ENCODE measurements around the gene AGXT2.

Gene AGXT2

DNA sequence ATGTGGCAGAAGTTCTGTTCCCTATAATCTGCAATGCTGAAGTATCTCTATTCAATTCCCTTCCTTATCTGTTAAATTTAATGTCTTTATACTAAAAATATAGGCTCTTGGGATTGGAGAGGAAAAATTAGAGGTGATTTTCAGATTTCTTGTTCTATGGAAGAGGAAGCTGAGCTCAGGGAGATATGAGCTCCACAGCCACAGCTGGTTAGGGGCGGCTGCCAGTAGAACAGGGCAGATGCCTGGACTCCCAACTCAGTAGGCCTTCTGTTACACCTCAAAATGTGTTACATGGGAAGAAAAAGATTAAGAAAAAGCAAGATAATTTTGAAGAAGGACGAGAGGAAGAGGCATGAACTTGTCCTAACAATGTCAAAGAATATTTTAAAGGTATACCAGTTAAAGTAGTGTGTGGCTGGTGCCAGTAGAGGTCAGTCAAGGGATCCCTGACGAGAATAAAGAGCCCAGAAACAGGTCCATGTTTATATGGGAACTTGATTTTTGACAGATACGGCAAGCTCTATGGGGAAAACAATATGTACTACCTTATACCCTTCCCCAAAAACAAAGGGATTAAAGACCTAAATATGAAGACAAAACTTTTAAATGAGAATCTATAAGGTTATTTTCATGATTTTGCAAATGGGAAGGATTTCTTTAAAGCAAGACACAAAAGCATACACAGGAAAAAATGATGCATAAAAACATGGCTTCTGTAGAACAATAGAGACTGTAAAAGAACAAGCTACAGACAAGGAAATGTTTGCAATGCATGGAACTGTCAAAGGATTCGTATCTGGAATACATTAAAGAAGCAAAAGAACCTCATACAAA lies 89.7 kb downstream of the AGXT2 start:
- DNase-seq: peak; percentile 7

DNA sequence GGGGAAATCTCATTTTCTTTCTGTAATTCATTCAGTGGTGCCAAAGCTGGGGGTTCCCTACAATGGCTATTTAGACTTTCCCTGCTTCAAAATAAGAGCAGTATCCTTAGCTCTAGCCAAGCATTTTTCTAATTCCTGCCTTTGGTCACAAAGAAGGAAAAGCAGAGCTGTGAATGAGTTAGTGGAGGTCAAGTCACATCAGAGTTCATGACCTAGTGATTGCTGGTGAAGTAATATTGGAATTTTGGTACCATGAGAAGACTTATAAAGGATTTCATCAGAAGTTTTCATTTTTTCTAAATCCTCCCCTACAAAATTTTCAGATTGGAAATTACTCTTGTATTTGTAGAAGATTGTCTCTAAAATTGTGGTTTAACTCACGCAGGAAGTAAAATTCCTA lies 90.4 kb downstream of the AGXT2 start:
- DNase-seq: no peak

All from stimulated activated CD4-positive, alpha-beta T cell treated with anti-CD3 and anti-CD28 coated beads, Interleukin-15, amount 100 ng/mL, for 24 hours (primary cell).